ENCODE measurements around the gene SCARF2.
A peak's percentile ranks its signal among the peaks of the same experiment; 100 is the strongest.

SCARF2 gene

DNA sequence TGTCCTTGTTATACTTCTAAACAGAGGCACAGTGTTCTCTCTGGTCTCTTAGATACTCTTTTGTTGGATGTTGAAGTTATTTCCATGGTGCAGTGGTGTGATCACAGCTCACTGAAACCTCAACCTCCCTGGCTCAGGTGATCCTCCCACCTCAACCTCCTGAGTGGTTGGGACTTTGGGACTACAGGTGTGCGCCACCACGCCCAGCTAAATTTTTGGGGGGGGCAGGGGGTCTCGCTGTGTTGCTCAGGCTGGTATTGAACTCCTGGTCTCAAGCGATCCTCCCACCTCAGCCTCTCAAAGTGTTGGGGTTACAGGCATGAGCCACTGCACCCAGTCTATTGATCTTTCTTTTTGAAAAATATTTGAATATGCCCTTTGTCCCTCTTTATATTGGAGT is 28.7 kb downstream of the SCARF2 start:
- DNase-seq (ENCODE audit: low read depth): no peak

GRCh38 chr22:20407829-20408228 is 29.8 kb downstream of the SCARF2 start:
- no peak for DNase-seq (ENCODE audit: low read depth)

- DNase-seq (ENCODE audit: low read depth): no peak
Observed at GRCh38 chr22:20406686-20407408, 30.8 kb downstream of the SCARF2 start.

GRCh38 chr22:20405931-20406685 is 31.5 kb downstream of the SCARF2 start:
- DNase-seq (ENCODE audit: low read depth): no peak

- no peak for DNase-seq (ENCODE audit: low read depth)
Observed at GRCh38 chr22:20405291-20405930, 32.2 kb downstream of the SCARF2 start.

- no peak for DNase-seq (ENCODE audit: low read depth)
Observed at GRCh38 chr22:20404881-20405280, 32.7 kb downstream of the SCARF2 start.

- DNase-seq (ENCODE audit: low read depth): no peak
Observed at GRCh38 chr22:20403779-20404140, 33.9 kb downstream of the SCARF2 start.

DNA sequence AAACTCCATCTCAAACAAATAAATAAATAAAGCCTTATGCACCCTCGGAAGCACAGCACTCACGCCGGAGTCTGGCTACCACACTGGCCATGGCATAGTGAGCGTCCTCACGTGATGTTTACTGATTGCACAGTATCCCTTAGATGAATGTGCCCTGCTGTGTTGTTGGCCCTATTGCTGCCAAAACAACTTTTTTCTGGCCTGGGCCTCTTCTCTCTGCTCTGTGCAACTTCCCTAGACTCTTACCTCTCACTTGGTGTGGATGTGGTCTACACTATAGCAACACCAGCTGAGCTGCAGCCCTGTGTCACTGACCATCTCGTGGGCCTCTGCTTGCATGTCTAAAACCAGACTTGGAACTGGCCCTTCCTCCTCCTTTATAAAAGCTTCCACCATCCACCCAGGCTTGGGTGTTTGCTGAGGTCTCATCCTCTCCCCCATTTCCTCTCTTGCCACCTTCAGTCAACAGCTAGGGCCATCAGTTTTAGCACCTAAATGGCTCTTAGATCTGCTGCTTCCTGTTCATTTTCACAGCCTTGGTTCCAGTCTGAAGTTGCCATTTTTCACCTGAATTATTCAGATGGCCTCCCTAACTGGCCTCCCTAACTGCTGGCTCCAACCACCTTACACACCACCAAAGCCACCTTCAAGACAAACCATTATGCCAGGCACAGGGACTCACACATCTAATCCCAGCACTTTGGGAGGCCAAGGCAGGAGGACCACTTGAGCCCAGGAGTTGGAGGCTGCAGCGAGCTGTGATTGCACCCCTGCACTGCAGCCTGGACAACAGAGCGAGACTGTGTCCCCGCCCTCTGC is 34.5 kb downstream of the SCARF2 start:
- no peak for DNase-seq (ENCODE audit: low read depth)

DNA sequence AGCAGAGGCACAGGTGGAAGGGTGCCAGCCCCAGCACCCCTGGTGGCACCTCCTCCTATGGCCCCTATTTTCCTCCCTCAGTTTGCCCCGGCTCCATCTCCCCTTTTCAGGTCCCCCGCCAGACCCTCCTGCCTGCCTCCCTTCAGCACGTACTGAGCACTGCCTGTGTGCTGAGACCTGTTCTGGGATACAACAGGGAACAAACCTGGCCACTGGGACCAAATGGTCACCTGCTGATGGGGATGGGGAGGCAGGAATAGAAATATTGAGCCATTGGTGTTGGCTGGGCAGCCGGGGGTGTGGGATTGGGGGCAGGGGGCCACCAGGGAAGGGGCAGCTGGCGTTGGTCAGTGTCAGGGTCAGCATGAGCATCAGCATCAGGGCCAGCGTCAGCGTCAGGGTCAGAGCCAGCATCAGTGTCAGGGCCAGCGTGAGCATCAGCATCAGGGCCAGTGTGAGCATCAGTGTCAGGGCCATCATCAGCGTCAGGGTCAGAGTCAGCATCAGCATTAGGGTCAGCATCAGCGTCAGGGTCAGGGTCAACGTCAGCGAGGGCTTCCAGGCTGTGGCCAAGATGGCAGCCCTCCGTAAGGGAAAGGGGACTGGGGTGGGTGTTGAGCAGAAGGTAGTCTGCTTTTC is 36.1 kb downstream of the SCARF2 start:
- no peak for DNase-seq (ENCODE audit: low read depth)

- no peak for DNase-seq (ENCODE audit: low read depth)
Observed at GRCh38 chr22:20400606-20401375, 36.8 kb downstream of the SCARF2 start.

DNA sequence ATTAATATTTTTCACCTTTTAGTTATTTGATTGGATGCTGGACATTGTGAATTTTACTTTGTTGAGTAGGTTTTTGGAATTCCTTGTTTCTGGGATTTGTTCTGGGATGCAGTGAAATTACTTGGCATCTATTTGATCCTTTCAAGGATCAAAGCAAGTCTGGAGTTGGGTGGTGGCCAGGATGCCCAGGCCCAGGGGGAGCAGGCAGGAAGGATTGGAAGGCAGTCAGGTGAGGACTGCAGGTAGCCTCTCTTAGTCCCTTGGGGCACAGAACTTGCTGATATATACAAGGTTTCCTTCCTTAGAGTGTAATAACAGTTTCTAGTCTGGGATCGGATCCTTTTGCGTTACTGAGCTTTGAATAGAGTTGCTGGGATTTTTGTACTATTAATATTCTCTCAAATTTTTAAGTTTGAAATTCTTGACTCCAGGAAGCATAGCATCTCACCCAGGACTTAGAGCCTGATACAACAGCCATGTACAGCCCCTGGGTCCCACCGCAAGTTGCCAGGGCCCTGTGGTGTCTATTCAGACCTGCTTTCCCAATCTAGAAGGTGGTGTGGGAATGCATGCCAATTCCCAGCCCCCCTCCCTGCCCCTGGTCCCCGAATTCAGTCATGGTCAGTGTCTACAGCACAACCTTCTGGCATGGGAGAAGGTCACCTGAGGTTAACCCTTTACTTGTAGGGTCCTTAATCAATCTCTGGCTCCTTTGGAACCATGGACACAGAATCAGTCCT is 37.6 kb downstream of the SCARF2 start:
- no peak for DNase-seq (ENCODE audit: low read depth)

- no peak for DNase-seq (ENCODE audit: low read depth)
Observed at GRCh38 chr22:20398420-20398819, 39.2 kb downstream of the SCARF2 start.

- DNase-seq (ENCODE audit: low read depth): no peak
Observed at GRCh38 chr22:20397498-20397897, 40.1 kb downstream of the SCARF2 start.

GRCh38 chr22:20396639-20397038 is 41.0 kb downstream of the SCARF2 start:
- DNase-seq (ENCODE audit: low read depth): no peak

- DNase-seq (ENCODE audit: low read depth): no peak
Observed at GRCh38 chr22:20395907-20396287, 41.7 kb downstream of the SCARF2 start.

DNA sequence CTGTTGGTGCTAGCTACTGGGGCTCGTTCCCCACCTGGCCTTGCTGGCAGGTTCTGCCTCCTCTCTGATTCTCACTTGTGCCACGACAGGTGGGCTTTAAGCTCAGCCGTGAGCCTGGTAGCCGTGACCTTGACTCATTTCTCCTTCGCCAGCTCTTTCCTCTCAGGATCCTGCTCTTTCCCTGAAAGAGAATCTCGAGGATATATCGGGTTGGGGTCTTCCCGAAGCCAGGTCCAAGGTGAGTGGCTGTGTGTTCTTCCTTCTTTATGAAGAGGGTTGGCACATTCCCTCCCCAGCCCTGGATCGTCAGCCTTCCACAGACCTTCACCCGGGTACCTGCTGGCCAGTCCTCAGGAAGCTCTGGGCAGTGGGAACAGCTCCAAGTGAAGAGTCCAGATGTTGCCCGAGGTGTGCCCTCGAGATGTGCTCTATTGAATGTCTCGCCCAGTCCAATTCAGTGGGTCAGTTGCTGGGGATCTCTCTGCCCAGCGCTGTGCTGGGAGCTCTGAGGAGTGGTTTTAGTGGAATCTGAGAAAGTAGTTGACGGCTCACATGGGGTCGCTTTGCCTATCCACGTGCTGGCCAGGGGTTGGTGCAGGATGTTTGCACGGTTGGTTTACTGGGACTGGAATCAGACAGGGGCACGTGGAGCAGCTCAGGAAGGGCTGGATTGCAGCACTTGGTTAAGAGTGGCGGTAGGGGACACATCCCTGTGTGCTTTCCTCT is 42.3 kb downstream of the SCARF2 start:
- DNase-seq (ENCODE audit: low read depth): no peak

DNA sequence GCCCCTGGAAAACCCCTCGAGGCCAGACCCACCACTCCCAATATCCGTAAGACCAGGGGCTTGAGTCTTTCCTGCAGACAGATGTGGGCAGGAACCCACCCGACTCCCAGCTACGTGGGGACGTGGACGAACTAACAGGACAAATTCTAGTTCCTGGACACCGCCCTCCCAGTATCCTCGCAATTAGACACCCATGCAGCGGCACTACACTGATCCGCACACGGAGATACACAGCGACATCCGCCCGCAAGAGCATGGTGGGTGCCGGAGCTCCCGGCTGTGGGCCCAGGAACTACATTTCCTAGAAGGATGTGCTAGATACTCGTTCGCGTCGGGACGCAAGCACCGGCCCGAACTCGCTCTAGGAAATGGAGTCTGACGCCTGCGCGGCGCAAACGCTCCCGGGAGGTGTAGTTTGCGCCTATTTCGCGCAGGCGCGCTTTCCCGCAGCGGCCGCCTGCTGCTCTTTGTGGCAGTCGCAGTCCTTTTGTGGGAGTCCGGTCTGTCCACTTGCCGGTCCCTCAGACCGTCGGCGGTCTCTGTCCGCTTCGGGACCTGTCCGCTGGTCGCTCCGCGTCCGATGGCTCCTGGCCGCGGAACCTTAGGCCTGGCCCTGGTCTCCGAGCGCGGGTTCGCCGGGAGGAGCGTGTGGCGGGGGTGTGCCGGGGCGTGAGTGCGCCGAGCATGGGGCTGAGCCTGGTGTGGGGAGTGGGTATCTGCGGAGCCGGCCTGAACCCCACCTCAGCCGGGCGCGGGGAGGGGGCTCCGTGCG is 43.7 kb downstream of the SCARF2 start, which contains the start of gene ZNF74:
Gene ZNF74 (plus strand): TSS at position 447 of the 772 bp plus-strand sequence. CDS start 478 bp downstream, outside the sequence.
- peak; percentile 53 for DNase-seq (ENCODE audit: low read depth)

DNA sequence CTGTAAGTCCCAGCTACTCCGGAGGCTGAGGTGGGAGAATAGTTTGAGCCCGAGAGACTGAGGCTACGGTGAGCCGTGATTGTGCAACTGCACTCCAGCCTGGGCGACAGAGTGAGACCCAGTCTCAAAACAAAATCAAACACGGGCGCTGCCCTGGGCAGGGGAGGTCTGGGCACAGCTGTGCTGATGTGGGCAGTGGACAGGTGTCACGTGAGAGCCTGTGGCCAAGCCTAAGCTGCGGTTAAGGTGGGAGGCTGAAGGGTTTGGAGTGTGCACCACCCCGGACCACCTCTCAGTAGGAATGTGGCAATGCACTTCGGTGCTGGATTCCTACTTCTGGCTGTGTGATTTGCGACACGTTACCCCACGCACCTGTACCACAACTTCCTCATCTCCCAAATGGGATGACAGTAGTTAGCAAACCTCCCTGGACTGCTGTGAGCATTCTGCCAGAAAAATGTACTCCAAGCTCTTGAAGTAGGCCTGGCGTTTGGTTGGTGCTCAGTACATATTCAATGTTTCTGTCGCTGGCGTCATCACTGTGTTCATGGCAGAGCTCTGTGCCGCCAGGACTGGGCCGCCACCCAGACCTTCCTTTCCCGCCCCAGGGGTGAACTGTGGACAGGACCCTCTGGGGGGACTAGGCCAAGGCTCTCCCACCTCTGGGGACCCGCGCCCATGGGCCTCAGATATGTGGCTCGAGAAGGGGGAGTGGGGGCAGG is 44.5 kb downstream of the SCARF2 start:
- no peak for DNase-seq (ENCODE audit: low read depth)

Measured in non-pigmented ciliary epithelial cell (primary cell).